HG02610 (cell line): ENCODE results near the gene ZBTB12.

Source experiments
- ATAC-seq: cut with Tn5 transposase; IDR thresholded peaks from one replicate; pipeline ENCODE4 v1.9.1; 2021; ENCODE audit warnings: mild to moderate bottlenecking, moderate library complexity; ENCODE audit not compliant: unreplicated experiment

ZBTB12 gene

DNA sequence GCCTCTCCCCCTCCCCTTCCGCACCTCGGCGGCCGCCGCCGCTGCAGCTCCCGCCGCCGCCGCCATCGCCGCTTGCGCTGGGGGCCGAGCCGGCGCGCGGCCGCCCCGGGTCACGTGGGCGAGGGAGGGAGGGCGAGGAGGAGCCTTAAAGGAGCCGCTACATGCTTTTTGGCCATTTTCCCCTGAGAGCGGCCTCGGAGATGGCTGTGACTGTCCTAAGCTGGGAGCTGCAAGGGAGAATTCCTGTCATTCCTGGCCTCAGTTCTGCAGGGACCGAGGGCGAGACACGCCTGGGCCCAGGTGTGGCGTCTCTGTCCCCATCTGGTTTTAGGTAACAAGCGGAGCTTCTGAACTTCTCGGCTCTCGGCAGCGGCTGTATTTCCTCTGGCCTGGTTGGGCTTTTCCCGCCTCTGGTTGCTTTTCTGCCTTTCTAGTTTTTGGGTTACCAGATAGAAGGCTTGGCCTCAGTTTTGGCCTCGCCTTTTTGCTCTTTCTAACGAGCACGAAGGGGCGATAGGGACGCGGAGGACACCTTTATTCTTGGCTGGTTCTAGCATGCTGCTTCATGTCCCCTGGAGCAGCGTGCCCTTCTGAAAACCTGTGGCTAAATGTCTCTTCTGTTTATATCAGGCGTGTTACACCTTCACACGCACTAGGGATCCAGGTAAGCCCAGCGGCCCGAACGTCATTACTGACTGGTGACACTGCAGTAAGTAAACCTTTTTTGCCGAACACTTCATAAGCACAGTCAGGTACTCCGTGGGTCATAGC is 4.1 kb downstream of the ZBTB12 start, which contains the start of gene EHMT2:
TSS of gene EHMT2 (minus strand) at position 87 of the 771 bp plus-strand sequence. CDS start at position 66, 21 bp downstream.
- peak; percentile 45 for ATAC-seq

DNA sequence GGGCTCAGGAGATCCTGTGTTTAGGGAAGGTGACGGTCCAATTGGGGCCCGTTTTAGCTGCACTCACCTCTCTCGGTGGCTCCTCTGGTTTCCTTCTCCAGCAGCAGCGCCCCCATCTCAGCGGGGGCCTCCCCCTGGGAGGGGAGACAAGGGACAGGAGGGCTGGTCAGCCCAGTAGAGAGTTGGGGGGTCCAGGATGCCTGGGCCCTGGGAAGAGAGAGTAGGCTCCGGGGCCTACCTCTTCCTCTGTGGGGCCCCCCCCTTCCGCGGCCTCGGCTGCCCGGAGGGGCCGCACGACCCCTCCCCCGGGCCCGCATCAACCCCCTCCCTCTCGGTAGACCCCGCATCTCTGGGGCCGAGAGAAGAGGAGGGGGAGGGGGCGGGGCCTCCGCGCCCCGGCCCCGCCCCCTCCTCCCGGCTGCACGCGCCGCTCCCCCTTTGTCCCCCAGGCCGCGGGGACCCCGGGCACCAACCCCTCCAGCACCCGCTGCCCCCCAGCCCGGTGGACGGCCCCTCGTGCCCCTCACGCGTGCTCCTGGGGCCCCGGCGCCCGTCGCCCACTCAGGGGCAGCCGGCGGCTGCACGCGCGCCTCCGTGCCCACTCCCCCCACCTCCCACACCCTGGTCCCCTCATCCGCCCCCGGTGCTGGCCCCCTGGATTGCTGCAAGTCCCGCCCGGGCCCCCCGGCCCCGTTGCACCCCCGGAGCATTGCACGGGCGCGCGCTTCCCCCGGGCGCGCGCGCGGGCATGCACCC is 4.9 kb downstream of the ZBTB12 start:
- no peak for ATAC-seq

DNA sequence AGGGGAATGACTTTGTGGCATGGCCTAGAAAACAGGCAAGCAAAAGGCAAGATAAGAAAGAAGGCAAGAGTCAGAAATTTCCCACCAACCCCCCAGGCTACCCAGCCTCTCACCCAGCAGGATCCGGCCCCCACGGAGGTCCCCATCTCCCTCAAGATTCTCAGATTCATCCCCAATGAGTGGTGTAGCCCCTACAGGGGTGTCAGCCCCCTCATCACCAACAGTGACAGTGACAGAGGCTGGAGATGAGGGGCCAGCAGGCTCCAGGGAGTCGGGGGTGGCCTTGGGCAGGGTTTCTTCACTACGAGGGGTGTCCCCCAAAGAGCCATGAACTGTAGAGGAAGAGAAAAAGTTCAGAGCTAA is 5.4 kb downstream of the ZBTB12 start:
- no peak for ATAC-seq

DNA sequence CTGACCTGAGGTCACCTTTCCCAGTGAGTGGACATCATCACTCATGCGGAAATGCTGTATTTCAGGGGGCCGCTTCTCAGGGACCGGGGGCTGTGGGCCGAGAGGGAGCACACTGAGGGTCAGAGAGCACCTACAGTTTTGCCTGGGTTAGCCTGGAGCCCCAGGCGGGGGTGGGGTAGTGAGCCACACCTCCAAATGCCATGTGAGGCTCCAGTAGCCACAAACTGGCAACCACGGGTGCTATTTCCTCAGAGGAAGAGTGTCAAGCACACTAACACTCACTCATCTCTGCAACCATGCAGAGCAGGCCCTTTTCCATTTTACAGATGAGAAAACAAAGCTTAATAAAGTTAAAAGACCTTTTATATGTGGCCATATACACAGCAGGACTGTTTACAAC is 9.1 kb downstream of the ZBTB12 start:
- no peak for ATAC-seq

DNA sequence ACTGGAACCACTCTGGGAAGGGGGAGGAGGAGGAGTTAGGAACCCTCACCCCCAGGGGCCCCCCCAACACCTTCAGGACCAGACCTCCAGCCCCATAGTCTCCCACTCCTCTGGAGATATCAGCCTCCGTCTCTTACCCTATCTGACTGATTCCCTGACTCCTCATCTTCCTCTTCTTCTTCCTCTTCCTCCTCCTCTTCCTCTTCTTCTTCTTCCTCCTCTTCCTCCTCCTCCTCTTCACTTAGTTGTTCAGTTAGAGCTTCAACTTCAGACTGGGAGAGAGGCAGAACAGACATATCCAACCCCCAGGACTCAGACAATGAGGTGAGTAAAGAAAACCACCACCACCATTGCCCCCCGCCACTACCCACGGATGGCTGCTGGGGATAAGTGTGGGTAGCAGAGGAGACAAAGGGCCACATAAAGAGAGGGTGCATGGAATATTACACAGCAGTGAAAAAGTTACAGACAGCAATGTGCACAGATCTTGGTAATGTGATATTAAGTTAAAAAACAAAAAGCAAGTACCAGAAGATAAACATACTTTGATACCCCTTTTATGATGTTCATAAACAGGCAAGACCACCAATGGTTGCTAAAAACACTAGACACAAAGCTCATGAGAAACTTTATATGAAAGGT is 12.4 kb downstream of the ZBTB12 start:
- ATAC-seq: no peak

DNA sequence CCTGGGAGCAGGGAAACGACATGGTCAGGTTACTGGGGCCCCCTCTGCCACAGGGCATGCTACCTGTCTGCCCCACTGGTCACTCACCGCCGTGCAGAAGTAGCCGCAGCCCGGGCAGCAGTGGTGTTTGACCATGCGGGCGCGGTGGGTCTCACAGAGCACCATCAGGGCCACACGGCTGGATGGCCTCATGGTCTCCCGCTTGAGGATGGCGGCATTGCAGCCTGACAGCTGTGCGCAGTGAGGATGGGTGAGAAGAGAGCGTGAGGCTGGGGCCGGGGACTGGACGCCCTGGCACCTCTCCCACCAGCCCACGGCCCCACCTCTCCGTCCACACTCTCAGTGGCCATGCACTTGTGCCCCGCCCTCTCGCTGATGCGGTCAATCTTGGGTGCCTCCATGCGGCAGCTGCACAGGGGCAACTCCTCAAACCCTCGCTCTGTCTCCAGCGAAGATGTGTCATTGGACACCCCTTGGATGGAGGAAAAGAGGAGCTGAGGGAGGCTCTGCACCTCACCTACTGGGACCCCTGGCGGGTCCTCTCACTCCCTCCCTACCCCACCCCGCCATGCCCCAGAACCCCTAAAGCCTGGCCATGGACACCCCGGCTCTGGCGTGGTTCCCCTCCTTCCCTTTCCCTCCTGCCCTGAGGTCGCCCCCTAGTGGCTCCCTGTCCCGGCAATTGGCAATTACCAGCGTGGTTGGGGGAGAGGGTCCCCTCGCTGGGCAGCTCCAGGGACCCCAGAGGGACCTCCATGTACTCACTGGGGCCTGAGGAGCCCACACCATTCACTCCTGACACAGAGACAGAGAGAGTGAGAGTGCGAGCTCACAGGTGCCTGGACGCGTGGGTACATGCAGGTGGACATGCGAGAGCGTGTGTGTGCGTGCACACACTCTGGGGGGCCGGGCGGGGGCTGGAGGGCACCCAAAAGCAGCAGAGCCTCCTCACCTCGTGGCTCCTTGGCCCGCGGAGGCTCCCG is 13.3 kb downstream of the ZBTB12 start:
- ATAC-seq: no peak

DNA sequence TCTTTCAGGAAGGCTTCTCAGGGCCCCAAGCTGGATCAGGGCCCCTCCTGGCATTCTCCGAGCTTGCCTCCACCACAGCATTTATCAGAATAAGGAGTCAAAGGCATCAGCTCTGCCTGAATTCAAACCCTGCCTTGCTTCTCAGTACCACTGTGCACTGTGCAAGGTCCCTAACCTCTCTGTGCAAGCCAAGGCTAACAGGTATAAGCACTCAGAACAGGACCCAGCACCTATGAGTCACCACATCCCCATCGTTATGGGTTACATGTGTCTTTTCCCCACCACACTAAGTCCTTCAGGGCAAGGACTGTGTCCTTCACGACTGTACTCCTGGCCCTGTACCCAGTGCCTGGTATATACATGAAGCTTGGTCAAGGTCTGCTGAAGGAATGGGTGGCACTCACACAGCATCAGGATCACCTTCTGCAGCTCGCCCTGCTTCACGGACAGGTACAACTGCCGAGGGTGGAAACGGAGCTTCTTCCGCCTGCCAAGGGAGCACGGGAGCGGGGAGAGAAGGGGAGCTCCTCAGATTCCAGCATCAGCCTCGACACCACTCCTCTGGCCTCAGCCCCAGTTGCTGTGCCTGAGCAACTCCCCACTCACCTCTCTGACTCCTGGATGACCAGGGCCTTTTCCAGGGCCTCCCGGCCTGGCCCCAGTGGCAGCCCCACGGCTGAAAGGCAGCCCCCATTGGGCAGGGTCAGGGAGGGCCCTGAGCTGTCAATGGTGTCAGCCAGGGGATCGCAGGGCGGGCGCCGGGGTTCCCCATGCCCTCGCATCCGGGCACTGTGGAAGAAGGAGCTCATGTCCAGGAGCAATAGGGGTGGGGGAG is 14.5 kb downstream of the ZBTB12 start:
- ATAC-seq: no peak

DNA sequence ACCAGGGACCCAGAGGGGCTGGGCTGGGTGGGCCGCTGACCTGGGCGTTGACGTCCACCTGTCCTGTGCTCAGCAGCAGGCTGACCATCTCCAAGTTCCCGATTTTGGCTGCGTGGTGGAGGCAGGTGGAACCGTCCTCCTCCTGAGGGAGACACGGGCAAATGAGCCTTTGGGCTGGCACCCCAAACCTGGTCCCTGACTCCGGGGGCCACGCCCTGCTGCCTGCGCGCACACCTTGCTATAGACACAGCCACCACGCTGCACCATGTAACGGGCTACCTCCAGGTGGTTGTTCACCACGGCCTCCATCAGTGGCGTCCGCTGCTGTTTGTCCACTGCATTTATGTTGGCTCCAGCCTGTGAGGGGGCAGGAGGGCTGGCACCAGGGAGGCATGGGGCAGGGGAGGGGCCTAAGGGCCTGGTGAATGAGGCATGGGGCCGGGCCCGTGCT is 15.3 kb downstream of the ZBTB12 start:
- no peak for ATAC-seq

DNA sequence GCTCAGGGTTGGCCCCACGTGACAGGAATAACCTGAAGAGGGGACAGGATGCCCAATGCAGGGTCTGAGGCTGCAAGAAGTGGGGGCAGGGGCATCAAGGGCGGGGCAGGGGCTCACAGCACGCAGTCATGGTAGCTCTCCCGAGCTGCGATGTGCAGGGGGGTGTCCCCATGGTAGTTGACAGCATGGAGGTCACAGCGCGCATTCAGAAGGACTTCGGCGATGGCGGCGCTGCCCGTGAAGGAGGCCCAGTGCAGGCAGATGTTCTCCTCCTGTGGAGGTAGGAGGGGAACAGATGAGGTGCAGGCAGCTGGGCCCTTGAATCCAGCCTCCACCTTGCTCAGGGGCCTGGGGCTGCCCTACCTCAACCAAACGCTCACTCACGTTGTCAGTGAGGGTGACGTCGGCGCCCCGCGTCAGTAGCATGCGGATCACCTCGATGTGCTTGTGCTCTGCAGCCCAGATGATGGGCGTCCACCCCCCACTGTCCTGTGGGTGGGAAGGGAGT is 17.3 kb downstream of the ZBTB12 start:
- ATAC-seq: no peak

DNA sequence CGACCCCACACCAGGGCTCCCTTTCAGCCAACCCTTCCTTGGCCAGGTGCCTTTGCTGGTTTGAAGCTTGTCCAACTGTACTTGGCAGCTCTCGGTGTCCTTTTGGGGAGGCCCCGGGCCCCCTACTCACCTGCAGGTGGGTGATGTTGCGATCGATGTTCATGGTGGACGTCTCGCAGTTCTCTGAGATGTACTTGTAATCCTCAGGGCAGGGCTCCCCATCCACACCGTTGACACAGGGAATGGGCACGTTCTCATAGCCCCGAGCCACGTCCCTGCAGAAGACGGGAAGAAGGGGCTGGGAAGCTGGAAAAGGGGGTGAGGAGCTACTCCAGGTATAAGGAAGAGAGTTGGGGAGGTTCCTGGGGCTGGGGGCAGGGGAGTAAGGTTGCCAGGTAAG is 18.2 kb downstream of the ZBTB12 start:
- no peak for ATAC-seq

DNA sequence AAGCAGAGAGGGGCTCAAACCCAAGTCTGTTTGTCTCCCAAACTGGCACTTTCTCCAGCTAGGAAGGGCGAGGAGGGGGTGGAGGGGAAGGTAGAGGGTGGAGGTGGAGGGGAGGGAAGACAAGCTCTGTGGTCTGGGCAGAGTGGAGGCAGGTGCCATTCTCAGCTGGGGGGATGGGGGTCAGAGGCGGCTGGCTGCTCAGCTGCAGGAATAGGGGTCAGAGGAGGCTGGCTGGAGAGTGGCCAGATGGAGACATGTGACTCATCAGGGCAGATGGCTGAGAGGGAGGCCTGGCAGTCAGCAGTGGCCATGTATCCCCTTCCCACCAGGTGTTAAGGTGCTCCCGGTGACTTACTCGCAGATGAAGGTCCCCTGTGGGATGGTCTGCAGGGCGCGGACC is 19.5 kb downstream of the ZBTB12 start:
- no peak for ATAC-seq

DNA sequence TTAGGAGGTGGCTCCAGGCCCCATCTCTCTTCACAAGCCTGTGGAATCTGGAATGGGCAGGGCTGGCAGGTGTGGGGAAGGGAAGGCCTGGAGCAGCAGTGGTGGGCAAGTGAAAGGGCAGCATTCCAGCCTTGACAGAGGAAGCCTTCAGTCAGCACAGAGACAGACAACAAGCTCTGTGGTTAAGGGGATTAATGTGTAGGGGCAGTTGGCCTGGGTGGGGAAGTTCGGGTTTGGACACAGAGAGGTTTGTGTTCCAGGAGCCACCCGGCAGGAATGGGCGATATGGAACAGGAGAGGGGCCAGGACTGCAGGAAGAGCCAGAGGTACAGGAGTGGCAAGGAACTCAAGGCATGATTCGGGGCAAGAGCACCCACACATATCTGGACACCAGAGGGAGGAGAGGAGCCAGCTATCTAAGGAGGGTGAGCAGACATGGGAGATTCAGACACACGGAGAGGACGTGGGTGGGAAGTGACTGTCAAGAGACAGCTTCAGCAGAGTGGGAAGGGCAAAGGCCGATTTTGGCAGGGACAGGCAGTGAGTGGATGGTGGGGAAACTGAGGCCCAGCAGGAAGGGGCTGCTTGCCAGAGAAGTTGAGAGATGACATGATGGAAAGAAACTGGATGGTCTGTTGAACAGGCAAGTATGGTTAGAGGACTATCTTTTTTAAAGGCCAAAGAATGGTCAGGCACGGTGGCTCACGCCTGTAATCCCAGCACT is 20.6 kb downstream of the ZBTB12 start:
- ATAC-seq: no peak

DNA sequence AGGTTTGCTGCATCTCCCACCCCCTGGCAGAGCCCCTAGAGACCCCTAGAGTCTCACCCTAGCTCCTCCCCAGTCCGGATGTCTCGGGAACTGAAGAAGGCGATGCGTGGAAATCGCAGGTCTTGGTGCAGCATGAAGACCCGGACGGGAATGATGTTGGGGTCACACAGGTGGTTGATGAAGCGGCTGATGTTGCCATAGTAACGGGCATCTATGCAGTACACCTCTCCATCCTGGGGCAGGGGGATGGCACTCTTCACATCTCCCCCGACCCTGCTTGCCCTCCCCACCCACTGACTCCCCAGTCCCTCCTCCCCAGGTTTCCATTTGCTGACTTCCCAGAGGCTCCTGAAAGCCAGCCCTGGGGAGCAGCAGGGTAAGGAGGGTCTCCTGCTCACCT is 21.3 kb downstream of the ZBTB12 start:
- no peak for ATAC-seq

DNA sequence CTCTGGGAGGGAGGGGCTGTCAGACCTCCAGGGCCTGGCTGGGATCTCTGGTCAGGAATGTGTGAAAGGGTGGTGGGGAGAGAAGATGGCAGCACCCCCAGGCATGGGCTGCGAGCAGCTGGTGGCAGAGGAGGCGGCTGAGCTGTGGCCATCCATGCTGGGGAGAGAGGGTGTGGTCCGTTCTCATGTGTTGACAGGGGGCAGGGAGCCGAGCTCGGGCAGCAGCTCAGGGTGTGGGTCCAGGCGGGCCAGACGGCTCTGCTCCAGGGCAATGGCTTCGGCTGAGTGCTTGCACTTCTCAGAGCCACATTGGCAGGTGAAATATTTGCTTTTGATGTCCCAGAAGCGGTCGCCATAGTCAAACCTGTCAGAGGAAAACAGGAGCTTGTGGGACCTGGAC is 22.0 kb downstream of the ZBTB12 start:
- ATAC-seq: no peak

DNA sequence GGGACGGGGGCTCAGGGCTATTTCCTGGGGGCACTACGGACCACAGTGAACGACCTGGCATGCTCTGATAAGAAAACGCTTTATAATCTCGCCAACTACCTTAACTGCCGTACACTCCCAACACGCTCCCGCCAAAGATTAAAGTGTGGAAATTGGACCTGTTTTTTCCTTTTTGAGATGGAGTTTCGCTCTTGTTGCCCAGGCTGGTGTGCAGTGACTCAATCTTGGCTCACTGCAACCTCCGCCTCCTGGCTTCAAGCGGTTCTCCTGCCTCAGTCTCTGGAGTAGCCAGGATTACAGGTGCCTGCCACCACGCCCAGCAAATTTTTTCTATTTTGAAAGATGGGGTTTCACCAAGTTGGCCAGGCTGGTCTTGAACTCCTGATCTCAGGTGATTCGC is 22.7 kb downstream of the ZBTB12 start:
- ATAC-seq: no peak

DNA sequence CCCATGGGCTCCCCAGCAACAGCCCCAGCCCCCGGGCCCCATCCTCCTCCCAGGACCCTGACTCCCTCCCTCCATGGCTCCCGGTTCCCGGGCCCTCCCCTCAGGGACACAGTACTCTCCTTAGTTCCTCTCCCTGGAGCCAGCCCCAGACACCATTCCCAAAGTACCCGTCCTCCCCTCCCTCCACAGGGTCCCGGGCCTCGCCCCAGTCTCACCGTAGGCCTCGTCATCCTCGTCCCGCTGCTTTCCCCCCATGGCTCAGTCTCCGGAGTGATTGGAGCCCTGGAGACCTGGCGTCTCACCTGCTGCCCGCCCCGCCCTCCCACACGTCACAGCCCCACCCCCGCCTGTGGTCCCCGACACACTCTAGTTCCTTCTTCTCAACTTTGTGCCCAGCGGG is 23.2 kb downstream of the ZBTB12 start, which contains the start of gene SLC44A4:
TSS of gene SLC44A4 (minus strand) at position 272 of the 400 bp plus-strand sequence. CDS start at position 255, 17 bp downstream.
- no peak for ATAC-seq

DNA sequence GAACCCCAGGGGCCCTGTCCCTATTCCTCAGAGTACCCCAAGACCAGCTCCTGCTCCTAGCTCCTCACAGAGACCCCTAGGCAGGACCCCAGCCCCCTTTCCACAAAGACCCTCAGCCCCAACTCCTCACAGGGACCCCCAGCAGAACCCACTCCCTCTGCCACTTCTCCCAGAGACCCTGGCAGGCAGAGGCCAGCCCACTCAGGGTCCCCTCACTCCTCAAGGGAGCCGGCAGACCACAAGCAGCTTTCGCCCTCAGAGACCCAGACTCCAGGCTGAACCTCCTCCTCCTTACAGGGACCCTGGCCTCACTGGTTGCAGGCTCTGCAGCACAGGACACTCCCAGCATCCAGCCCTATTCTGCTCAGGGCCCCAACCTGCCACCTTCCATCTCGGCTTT is 23.7 kb downstream of the ZBTB12 start:
- ATAC-seq: no peak

DNA sequence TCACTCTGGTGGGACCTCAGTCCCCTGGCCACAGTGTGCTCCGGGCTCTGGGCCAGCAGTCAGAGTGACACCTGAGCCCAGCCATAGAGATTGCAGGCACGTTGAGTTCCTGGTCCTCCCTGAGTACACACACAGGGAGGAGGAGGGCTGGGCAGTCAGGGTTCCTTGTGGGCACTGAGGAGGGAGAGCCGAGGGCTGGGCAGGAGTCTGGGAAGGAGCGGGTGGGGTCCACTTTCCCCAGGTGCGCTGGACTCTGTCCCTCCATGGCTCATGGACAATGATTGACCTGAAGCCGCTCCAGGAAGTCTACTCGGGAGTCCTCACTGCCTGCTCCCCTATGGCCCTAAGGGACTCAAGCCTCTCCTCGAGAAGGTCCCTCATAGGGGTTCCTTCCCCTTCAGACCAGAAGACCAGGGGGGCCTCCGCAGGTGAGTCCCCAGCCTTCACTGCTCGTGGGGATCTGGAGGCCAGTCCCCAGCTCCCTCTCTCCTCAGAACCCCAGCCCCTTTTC is 24.2 kb downstream of the ZBTB12 start:
- no peak for ATAC-seq
